Endothelial cell of umbilical vein (primary cell): ENCODE measurements around the gene PRMT7. TPM values are rescaled to one million over a fixed set of nuclear protein-coding genes. Genes with fewer than 3 reads are reported as not detected.

Experiments
- BruUV-seq: library from RNA; stranded (reverse); fragments of 400-500 nt; replicated peaks from 2 replicates; lab custom pipeline; 2021; lab: Mats Ljungman, UMichigan
- CTCF ChIA-PET: fragments of 300-600, 350-600 bp; sonication (Branson Sonifier 250); formaldehyde crosslinking; loops from one replicate; lab custom pipeline; 2021; ENCODE audit warnings: antibody characterized with exemption, inconsistent platforms; lab: Charles Lee
- POLR2A ChIA-PET: fragments of 300-600, 350-600 bp; sonication (Branson Sonifier 250); formaldehyde crosslinking; loops from one replicate; lab custom pipeline; 2021; ENCODE audit warnings: antibody characterized with exemption, inconsistent platforms; lab: Charles Lee
- DNase-seq: peaks from one replicate; pipeline ENCODE4 v3.0.0-alpha.2; 2011; ENCODE audit warnings: low read depth, low spot score
- FAIRE-seq: peaks from 2 replicates; lab custom pipeline; 2011; peaks lifted over from hg19 to GRCh38; lab: Jason Lieb, UNC
- H2AFZ ChIP-seq: 2 replicates; pipeline ENCODE4 v1.6.0; 2012; ENCODE audit warnings: low read depth, low read length, control low read depth, inconsistent platforms
- H3K27ac ChIP-seq: 2 replicates; pipeline ENCODE4 v1.5.1; 2011; ENCODE audit warnings: low read depth, mild to moderate bottlenecking, control low read depth, low read length, moderate library complexity; ENCODE audit not compliant: insufficient read depth
- H3K27me3 ChIP-seq, 2 experiments: 2 replicates each; pipeline versions ENCODE4 v1.6.0 to v1.6.1; 2011; ENCODE audit warnings: low read length in 2 of 2, mixed read lengths in 1 of 2; ENCODE audit not compliant: control insufficient read depth in 2 of 2, insufficient read depth in 2 of 2
- H3K36me3 ChIP-seq, 2 experiments: 2 replicates in 1 of 2; 3 replicates in 1 of 2; pipeline ENCODE4 v1.5.1; 2011; ENCODE audit warnings: low read length in 2 of 2, mild to moderate bottlenecking in 1 of 2, moderate library complexity in 1 of 2; ENCODE audit not compliant: control insufficient read depth in 2 of 2, insufficient read depth in 2 of 2; ENCODE audit errors: extremely low read depth in 1 of 2
- H3K4me1 ChIP-seq: 3 replicates; pipeline ENCODE4 v1.5.1; 2011; ENCODE audit warnings: mild to moderate bottlenecking, low read length; ENCODE audit not compliant: control insufficient read depth, insufficient read depth; ENCODE audit errors: extremely low read depth
- H3K4me2 ChIP-seq: 2 replicates; pipeline ENCODE4 v1.6.1; 2011; ENCODE audit warnings: low read length, control low read depth, mixed read lengths; ENCODE audit not compliant: insufficient read depth
- H3K4me3 ChIP-seq, 3 experiments: fragments of 200-600 bp in 1 of 3; sonication (generic), shearing (Covaris generic) in 1 of 3; replicated peaks in 1 of 3; 2 replicates each; pipeline ENCODE4 v1.5.1; 2011 to 2016; ENCODE audit warnings: control low read depth in 3 of 3, low read length in 3 of 3, mild to moderate bottlenecking in 2 of 3, inconsistent platforms in 1 of 3, low read depth in 1 of 3, moderate library complexity in 1 of 3; ENCODE audit not compliant: insufficient read depth in 1 of 3
- H3K79me2 ChIP-seq: 2 replicates; pipeline ENCODE4 v1.6.0; 2012; ENCODE audit warnings: low read length, inconsistent platforms; ENCODE audit not compliant: control insufficient read depth, insufficient read depth
- H3K9ac ChIP-seq: replicated peaks from 2 replicates; pipeline ENCODE3; 2011; ENCODE audit warnings: low read length, control low read depth; ENCODE audit not compliant: insufficient read depth; ENCODE audit errors: extremely low read depth
- H3K9me1 ChIP-seq: replicated peaks from 3 replicates; pipeline ENCODE4 v1.6.0; 2011; ENCODE audit warnings: mild to moderate bottlenecking, low read length; ENCODE audit not compliant: control insufficient read depth, insufficient read depth; ENCODE audit errors: extremely low read depth
- H3K9me3 ChIP-seq: replicated peaks from 2 replicates; pipeline ENCODE4 v1.5.1; 2012; ENCODE audit warnings: low read length, inconsistent platforms; ENCODE audit not compliant: control insufficient read depth, insufficient read depth
- H4K20me1 ChIP-seq: replicated peaks from 2 replicates; pipeline ENCODE3; 2011; ENCODE audit warnings: mild to moderate bottlenecking, low read length; ENCODE audit not compliant: control insufficient read depth, insufficient read depth; ENCODE audit errors: extremely low read depth
- EZH2 ChIP-seq: IDR thresholded peaks from 2 replicates; pipeline ENCODE4 v1.6.1; 2012; ENCODE audit warnings: borderline replicate concordance, low read depth, mild to moderate bottlenecking, moderate library complexity, low read length, inconsistent platforms; ENCODE audit not compliant: severe bottlenecking
- FOS ChIP-seq: IDR thresholded peaks from 2 replicates; pipeline ENCODE4 v1.6.1; 2011; ENCODE audit warnings: mild to moderate bottlenecking, low read length, moderate library complexity, borderline replicate concordance; ENCODE audit not compliant: insufficient read depth
- GATA2 ChIP-seq: IDR thresholded peaks from 2 replicates; pipeline ENCODE4 v1.7.0; 2011; ENCODE audit warnings: low read depth, mild to moderate bottlenecking, moderate library complexity, mixed read lengths, low read length; ENCODE audit not compliant: insufficient read length, insufficient read depth
- JUN ChIP-seq: IDR thresholded peaks from 2 replicates; pipeline ENCODE4 v1.6.1; 2011; ENCODE audit warnings: borderline replicate concordance, low read depth; ENCODE audit not compliant: insufficient read length, insufficient read depth
- MYC ChIP-seq: IDR thresholded peaks from one replicate; pipeline ENCODE4 v1.6.1; 2011; ENCODE audit warnings: mild to moderate bottlenecking, low read depth, low read length
- POLR2A ChIP-seq: IDR thresholded peaks from 2 replicates; pipeline ENCODE4 v1.6.1; 2012; ENCODE audit warnings: low read depth, mild to moderate bottlenecking, control low read depth, low read length
- POLR2AphosphoS5 ChIP-seq: IDR thresholded peaks from 2 replicates; pipeline ENCODE4 v1.6.1; 2012; ENCODE audit warnings: low read depth, mild to moderate bottlenecking, control low read depth, low read length, moderate library complexity; ENCODE audit not compliant: insufficient read depth
- dilution Hi-C: fragments of 300-500 bp; cut with MboI; formaldehyde crosslinking; loops from one replicate; pipeline ENCODE4 v1.15.0; 2019; ENCODE audit warnings: low sequenced_read_pairs; ENCODE audit not compliant: extremely low pct_ligation_motif_present
- intact Hi-C: fragments of 100-400 bp; cut with micrococcal nuclease; formaldehyde crosslinking; loops from one replicate; pipeline ENCODE4 v1.10.0; 2022
- polyA plus RNA-seq, 4 experiments: library from polyadenylated mRNA; depleted of rRNA in 3 of 4; stranded (reverse) in 3 of 4; unstranded in 1 of 4; fragments of >200 nt; gene quantifications; 2 replicates each; pipeline versions ENCODE4 v1.2.1 to v1.2.3, GENCODE V29; 2011 to 2012; ENCODE audit warnings: missing spikeins in 1 of 4
- total RNA-seq: library from RNA; stranded (reverse); gene quantifications from 2 replicates; pipeline ENCODE4 v1.2.3, GENCODE V29; 2021
- TF ChIP-seq, protein P1 (sequence below), 2 donors: IDR thresholded peaks; 1 replicate in 1 of 2; 2 replicates in 1 of 2; pipeline ENCODE4 v1.5.1; 2011; ENCODE audit warnings: low read length in 2 of 2, mild to moderate bottlenecking in 2 of 2, moderate library complexity in 2 of 2, control low read depth in 1 of 2, inconsistent platforms in 1 of 2, low read depth in 1 of 2; ENCODE audit not compliant: insufficient read depth in 1 of 2; ENCODE audit errors: extremely low read depth in 1 of 2
- TF ChIP-seq, protein P2 (sequence below): IDR thresholded peaks from 2 replicates; pipeline ENCODE4 v1.6.1; 2011; ENCODE audit not compliant: insufficient read depth, insufficient read length

Gene PRMT7
- total and polyA plus RNA-seq, 2 donors (not counting 3 experiments of a cell fraction or from before 2014, with no cell fraction given): 43.4 to 57.9 TPM

DNA sequence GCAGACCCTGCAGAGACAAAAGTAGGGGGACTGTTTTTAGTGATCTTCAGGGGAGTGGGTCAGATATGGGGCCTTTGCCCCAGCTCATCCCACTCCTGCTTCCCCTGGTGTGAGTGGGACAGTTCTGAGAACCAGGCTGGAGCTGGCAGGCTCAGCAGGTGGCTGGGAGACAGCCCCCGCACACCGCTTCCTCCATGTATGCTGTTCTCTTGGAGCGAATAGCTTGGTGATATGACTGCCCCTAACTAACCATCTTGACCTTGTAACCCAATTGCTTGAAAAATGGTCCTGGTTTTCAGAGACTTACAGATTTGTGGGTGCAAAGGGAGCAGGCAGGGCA, 61.5 kb downstream of the PRMT7 start:
- intact Hi-C loops: no loop called here
- Histone ChIP-seq H3K27me3 (no peaks in the 10 kb centered on the region), H2AFZ (no peak overlapping the region), H3K4me1 (no peaks in the 10 kb centered on the region), H3K9me3 (no peaks in the 10 kb centered on the region), H3K27ac (no peak overlapping the region), H3K4me2 (no peak overlapping the region), H3K79me2 (no peaks in the 10 kb centered on the region), H3K4me3 (no peak overlapping the region), H3K36me3 (no peaks in the 10 kb centered on the region), H4K20me1 (no peaks in the 10 kb centered on the region), H3K9ac (no peak overlapping the region), H3K9me1 (no peaks in the 10 kb centered on the region)
- DNase-seq (no peak), FAIRE-seq (no peak)
- no TSS peak for BruUV-seq
- CTCF ChIA-PET: interaction anchor here (0.6 kb wide), 1 partner anchor 24 kb away, joined by 4 read pairs; no protein-coding TSS in a partner anchor
- TF ChIP-seq EZH2 (no peak), GATA2 (no peak), FOS (no peak), MYC (no peak), POLR2A (no peak), POLR2AphosphoS5 (no peak), JUN (no peak)
- TF ChIP-seq, protein P1, sequence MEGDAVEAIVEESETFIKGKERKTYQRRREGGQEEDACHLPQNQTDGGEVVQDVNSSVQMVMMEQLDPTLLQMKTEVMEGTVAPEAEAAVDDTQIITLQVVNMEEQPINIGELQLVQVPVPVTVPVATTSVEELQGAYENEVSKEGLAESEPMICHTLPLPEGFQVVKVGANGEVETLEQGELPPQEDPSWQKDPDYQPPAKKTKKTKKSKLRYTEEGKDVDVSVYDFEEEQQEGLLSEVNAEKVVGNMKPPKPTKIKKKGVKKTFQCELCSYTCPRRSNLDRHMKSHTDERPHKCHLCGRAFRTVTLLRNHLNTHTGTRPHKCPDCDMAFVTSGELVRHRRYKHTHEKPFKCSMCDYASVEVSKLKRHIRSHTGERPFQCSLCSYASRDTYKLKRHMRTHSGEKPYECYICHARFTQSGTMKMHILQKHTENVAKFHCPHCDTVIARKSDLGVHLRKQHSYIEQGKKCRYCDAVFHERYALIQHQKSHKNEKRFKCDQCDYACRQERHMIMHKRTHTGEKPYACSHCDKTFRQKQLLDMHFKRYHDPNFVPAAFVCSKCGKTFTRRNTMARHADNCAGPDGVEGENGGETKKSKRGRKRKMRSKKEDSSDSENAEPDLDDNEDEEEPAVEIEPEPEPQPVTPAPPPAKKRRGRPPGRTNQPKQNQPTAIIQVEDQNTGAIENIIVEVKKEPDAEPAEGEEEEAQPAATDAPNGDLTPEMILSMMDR (IDR thresholded peaks at IDR 0.05; ENCODE audit: extremely low read depth in 1 of 2, insufficient read depth in 1 of 2, low read depth in 1 of 2, low read length in 2 of 2): no peak
- TF ChIP-seq, protein P2, sequence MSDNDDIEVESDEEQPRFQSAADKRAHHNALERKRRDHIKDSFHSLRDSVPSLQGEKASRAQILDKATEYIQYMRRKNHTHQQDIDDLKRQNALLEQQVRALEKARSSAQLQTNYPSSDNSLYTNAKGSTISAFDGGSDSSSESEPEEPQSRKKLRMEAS: no peak
- dilution Hi-C loops: no loop called here
- POLR2A ChIA-PET: no interaction called here
